HG03432 (cell line): ENCODE data around the gene CTNS.

ENCODE experiments used
- ATAC-seq: cut with Tn5 transposase; IDR thresholded peaks from one replicate; pipeline ENCODE4 v1.9.1; 2021; ENCODE audit warnings: mild to moderate bottlenecking, moderate library complexity; ENCODE audit not compliant: unreplicated experiment

Gene CTNS

GRCh38 chr17:3622977-3623594, 13.5 kb upstream of the CTNS start:
- ATAC-seq: no peak

GRCh38 chr17:3626831-3627768, 9.5 kb upstream of the CTNS start:
- ATAC-seq: no peak

- no peak for ATAC-seq
These were observed 8.8 kb upstream of the CTNS start for GRCh38 chr17:3627769-3628167.

DNA sequence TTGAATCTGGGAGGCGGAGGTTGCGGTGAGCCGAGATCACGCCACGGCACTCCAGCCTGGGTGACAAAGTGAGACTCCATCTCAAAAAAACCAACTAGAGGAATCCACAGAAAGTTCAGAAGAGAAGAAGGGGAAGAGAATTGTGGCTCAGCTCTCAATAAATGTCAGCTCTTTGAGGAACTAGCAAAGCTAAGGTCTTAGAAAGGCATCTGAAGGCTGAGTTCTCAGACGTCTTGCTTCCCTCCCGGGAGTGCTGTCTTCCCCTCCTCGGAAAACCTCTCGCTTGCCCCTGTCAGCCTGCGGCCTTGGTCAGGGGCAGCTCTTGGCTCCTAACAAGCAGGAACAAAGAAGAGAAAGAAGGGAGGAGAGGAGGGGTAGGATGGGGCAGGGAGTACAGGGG, 5.8 kb upstream of the CTNS start:
- ATAC-seq: no peak

GRCh38 chr17:3632287-3632686, 4.3 kb upstream of the CTNS start:
- ATAC-seq: no peak

GRCh38 chr17:3635474-3636153, 946 bp upstream of the CTNS start:
- ATAC-seq: no peak

- ATAC-seq: peak; percentile 17
These were observed 381 bp downstream of the CTNS start for GRCh38 chr17:3636908-3637373.

DNA sequence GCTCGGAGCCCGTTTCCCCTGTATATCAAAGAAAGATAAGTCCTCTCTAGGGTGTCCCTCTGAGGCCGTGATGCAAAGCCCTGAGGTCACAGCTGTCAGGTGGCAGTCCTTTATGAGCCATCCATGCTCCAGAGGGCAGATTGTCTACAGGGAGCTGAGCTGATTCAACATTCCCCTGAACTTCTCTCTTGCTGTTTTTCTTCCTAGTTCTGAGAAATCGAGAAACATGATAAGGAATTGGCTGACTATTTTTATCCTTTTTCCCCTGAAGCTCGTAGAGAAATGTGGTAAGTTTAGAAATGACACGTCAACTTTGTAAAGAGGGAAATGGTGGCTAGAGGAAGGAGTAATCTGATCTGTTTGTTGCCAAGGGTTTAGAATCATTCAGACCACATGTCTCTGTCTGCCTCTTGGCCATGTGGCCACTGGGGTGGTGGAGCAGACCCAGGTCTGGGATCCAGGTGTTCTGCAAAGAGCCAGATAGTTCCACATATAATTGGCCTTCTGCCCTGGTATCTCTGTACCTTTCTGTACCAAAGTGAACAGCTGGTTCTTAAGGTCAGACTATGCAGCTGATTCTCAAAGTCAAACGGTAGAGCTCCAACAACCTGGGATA, 3.5 kb downstream of the CTNS start:
- no peak for ATAC-seq

- no peak for ATAC-seq
These were observed 4.5 kb downstream of the CTNS start for GRCh38 chr17:3641014-3641413.

GRCh38 chr17:3641717-3642486, 5.3 kb downstream of the CTNS start:
- ATAC-seq: no peak

GRCh38 chr17:3643889-3644349, 7.4 kb downstream of the CTNS start:
- no peak for ATAC-seq

DNA sequence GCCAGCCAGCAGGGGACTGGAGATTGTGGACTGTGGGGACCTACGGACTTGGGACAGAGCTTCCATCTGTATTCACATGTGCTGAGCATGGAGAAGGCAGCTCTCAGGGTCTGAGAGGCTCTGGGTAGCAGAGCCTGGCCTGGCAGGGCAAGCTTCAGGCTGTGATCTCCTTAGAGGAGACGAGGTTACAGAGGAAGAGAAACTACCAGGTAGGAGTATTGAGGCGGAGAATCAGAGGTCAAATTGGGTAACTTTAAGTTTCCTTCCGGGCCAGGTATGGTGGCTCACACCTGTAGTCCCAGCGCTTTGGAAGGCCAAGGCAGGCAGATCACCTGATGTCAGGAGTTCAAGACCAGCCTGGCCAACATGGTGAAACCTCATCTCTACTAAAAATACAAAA, 8.8 kb downstream of the CTNS start:
- no peak for ATAC-seq

DNA sequence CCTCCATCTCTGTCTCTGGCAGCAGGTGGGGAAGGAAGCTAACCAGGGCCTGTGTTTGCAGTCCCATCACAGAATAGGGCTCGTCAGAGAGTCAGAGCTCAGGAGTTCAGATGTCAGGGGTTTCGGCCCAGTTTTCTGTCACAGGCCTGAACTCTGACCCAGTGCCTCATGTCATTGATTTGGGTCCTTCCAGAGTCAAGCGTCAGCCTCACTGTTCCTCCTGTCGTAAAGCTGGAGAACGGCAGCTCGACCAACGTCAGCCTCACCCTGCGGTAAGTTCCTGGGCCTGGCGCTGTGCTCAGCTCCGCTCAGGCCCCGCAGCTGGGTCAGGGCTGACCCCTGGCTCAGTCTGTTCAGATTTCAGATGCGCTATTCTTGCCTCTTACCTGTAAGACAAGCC, 10.7 kb downstream of the CTNS start:
- no peak for ATAC-seq

- no peak for ATAC-seq
These were observed 11.4 kb downstream of the CTNS start for GRCh38 chr17:3647769-3648555.

DNA sequence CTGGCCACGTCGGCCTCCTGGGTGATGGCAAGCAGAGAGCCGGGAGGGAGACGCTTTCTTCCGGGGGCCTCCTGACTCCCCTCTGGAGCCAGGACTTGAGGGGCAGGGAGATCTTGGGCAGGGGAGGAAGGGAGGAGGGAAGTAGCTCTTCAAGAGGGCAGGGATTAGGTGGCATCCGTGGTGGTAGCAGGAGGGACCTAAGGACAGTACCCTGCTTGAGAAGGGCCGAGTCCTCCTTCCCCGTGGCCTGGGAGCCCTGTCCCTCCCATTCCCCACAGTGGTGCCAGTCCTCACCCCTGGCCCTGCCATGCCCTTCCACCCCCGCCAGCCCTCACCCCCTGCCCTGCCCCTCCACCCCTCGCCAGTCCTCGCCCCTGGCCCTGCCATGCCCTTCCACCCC, 19.2 kb downstream of the CTNS start:
- ATAC-seq: no peak

DNA sequence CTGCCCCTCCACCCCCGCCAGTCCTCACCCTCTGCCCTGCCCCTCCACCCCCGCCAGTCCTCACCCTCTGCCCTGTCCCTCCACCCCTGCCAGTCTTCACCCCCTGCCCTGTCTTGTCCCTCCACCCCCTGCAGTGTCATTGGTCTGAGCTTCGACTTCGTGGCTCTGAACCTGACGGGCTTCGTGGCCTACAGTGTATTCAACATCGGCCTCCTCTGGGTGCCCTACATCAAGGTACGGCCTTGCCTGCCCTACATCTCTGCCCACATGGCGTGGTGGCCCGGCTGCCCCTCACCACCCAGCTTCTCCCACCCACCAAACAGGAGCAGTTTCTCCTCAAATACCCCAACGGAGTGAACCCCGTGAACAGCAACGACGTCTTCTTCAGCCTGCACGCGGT, 19.8 kb downstream of the CTNS start:
- ATAC-seq: no peak

DNA sequence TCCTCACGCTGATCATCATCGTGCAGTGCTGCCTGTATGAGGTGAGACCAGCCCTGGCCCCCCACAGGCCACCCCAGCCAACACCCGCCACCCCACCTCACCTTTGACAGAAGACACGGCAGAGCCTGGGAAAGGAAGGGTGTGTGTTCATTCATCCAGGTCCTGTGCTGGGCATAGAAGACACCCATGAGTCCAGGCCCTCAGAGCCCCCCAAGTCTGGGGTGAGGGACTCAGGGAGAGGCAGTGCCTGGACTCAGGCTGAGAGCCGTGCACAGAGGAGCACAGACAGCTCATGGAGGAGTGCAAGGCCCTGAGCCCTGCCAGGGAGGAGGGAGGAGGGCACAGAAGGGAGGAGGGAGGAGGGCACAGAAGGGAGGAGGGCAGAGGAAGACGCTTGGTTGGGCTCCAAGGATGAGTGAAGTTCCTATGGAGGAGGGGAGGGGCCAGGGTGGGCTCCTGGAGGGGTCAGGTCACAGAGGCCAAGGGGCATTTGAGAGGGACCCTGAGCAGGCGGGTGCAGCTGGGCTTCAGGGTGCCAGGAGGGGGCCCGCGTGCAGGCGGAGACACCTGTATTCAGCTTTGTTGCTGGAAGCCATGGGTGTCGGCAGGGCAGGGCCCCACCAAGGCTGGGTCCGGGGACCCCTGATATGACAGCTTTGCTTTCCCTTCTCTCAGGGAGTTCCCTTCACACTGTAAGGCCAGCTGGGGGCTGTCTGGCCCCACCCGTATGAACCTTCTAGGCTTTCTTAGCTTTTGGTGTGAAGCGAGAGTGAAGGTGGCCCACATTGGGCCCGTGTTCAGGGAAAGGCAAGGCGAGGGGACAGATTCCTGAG, 20.4 kb downstream of the CTNS start:
- ATAC-seq: no peak

GRCh38 chr17:3657588-3657869, 21.0 kb downstream of the CTNS start:
- ATAC-seq: no peak
